IPS DF 4.7 (cell line): ENCODE data around the gene RBMS3.
"Not testable (repeated sequence)": the region's sequence is repeated elsewhere in the genome, so short reads cannot be mapped to it uniquely, and the experiment has no call there.

Experiments used
- DNase-seq: peaks from one replicate; pipeline ENCODE4 v3.0.0-alpha.2; 2013; ENCODE audit warnings: low spot score; ENCODE audit errors: extremely low read depth

RBMS3 gene

GRCh38 chr3:29338377-29338776 is 57.5 kb downstream of the RBMS3 start:
- DNase-seq, result no peak

- no peak for DNase-seq
Observed at GRCh38 chr3:29339016-29339833, 58.4 kb downstream of the RBMS3 start.

- no peak for DNase-seq
Observed at GRCh38 chr3:29344154-29344553, 63.3 kb downstream of the RBMS3 start.

- DNase-seq, result no peak
Observed at GRCh38 chr3:29344935-29345334, 64.1 kb downstream of the RBMS3 start.

- DNase-seq, result no peak
Observed at GRCh38 chr3:29345516-29346300, 64.8 kb downstream of the RBMS3 start.

GRCh38 chr3:29346828-29347227 is 66.0 kb downstream of the RBMS3 start:
- DNase-seq, result no peak

- DNase-seq, result no peak
Observed at GRCh38 chr3:29347412-29347811, 66.5 kb downstream of the RBMS3 start.

- DNase-seq, result no peak
Observed at GRCh38 chr3:29348316-29348715, 67.4 kb downstream of the RBMS3 start.

- no peak for DNase-seq
Observed at GRCh38 chr3:29349049-29349448, 68.2 kb downstream of the RBMS3 start.

GRCh38 chr3:29353807-29354206 is 72.9 kb downstream of the RBMS3 start:
- no peak for DNase-seq

GRCh38 chr3:29354894-29355293 is 74.0 kb downstream of the RBMS3 start:
- no peak for DNase-seq

- no peak for DNase-seq
Observed at GRCh38 chr3:29356062-29356461, 75.2 kb downstream of the RBMS3 start.

- DNase-seq, result not testable (repeated sequence)
Observed at GRCh38 chr3:29360289-29360688, 79.4 kb downstream of the RBMS3 start.

- DNase-seq, result no peak
Observed at GRCh38 chr3:29363110-29363509, 82.2 kb downstream of the RBMS3 start.

GRCh38 chr3:29370021-29370420 is 89.2 kb downstream of the RBMS3 start:
- no peak for DNase-seq

- no peak for DNase-seq
Observed at GRCh38 chr3:29370476-29371420, 89.9 kb downstream of the RBMS3 start.

- no peak for DNase-seq
Observed at GRCh38 chr3:29373131-29373680, 92.3 kb downstream of the RBMS3 start.

- no peak for DNase-seq
Observed at GRCh38 chr3:29374226-29374625, 93.4 kb downstream of the RBMS3 start.

- no peak for DNase-seq
Observed at GRCh38 chr3:29379097-29379496, 98.2 kb downstream of the RBMS3 start.

GRCh38 chr3:29381595-29381994 is 100.7 kb downstream of the RBMS3 start:
- no peak for DNase-seq

- no peak for DNase-seq
Observed at GRCh38 chr3:29382409-29382808, 101.5 kb downstream of the RBMS3 start.
